SU-DHL-6 (cell line): ENCODE measurements around the gene CUX1.

Experiments
- EZH2phosphoT487 ChIP-seq: fragments of 200-600 bp; sonication (generic), shearing (Covaris generic); conservative IDR thresholded peaks from 2 replicates; pipeline ENCODE4 v1.6.1; 2018; ENCODE audit warnings: mild to moderate bottlenecking, antibody characterized with exemption, low read length, moderate library complexity, mixed read lengths
- TF ChIP-seq, protein P1 (sequence below): fragments of 200-600 bp; sonication (generic); IDR thresholded peaks from one replicate; pipeline ENCODE4 v1.5.1; 2017; ENCODE audit warnings: antibody characterized with exemption, mild to moderate bottlenecking, low read length, moderate library complexity; ENCODE audit not compliant: insufficient read depth, poor library complexity, severe bottlenecking

DNA sequence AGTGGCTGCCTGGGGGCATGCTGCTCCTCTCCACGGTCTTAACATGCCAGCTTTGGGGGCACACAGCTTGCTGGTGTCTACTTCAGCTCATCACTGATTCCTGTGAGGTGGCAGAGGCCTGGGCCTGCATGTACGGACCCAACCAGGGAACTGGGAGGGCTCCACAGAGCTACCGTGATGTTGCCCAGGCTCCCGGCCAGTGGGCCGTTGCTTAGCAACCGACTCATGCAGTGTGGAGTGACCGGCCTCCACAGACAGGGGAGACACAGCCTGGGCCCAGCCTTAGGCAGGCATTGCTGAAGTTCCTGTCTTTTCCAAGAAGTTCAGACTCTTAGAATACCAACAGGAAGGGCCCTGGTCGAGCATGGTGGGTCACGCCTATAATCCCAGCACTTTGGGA lies 443.4 kb downstream of the CUX1 start:
- TF ChIP-seq, protein P1, sequence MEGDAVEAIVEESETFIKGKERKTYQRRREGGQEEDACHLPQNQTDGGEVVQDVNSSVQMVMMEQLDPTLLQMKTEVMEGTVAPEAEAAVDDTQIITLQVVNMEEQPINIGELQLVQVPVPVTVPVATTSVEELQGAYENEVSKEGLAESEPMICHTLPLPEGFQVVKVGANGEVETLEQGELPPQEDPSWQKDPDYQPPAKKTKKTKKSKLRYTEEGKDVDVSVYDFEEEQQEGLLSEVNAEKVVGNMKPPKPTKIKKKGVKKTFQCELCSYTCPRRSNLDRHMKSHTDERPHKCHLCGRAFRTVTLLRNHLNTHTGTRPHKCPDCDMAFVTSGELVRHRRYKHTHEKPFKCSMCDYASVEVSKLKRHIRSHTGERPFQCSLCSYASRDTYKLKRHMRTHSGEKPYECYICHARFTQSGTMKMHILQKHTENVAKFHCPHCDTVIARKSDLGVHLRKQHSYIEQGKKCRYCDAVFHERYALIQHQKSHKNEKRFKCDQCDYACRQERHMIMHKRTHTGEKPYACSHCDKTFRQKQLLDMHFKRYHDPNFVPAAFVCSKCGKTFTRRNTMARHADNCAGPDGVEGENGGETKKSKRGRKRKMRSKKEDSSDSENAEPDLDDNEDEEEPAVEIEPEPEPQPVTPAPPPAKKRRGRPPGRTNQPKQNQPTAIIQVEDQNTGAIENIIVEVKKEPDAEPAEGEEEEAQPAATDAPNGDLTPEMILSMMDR, result no peak
- TF ChIP-seq EZH2phosphoT487, result no peak
